OCI-LY3 (cell line): ENCODE data around the gene RPP14.
"Not testable (repeated sequence)": the region's sequence is repeated elsewhere in the genome, so short reads cannot be mapped to it uniquely, and the experiment has no call there.

Source experiments
- H2AFZ ChIP-seq: fragments of 200-600, 300-600 bp; shearing (Covaris generic); 2 replicates; pipeline ENCODE4 v1.6.0; 2014; ENCODE audit warnings: antibody characterized with exemption, low read depth, low read length
- H3K27ac ChIP-seq: fragments of 200-600, 300-600 bp; sonication (generic); 2 replicates; pipeline ENCODE4 v1.5.1; 2014; ENCODE audit warnings: mild to moderate bottlenecking, low read length, moderate library complexity, mixed read lengths
- H3K27me3 ChIP-seq: fragments of 200-600, 300-600 bp; sonication (generic); 2 replicates; pipeline ENCODE4 v1.6.1; 2014; ENCODE audit warnings: low read depth, low read length, mixed read lengths
- H3K36me3 ChIP-seq: fragments of 200-600, 300-600 bp; sonication (generic); replicated peaks from 2 replicates; pipeline ENCODE3; 2014; ENCODE audit warnings: low read depth, low read length, mixed read lengths
- H3K4me1 ChIP-seq: fragments of 300-600, 200-600 bp; sonication (generic); 2 replicates; pipeline ENCODE4 v1.6.1; 2014; ENCODE audit warnings: low read length, mixed read lengths
- H3K4me2 ChIP-seq: fragments of 200-600, 300-600 bp; sonication (generic); 2 replicates; pipeline ENCODE4 v1.6.1; 2014; ENCODE audit warnings: low read length, mixed read lengths
- H3K4me3 ChIP-seq: fragments of 300-600, 200-600 bp; sonication (generic); 2 replicates; pipeline ENCODE4 v1.5.1; 2014; ENCODE audit warnings: antibody characterized with exemption, mild to moderate bottlenecking, low read length, moderate library complexity
- H3K79me2 ChIP-seq: fragments of 300-600, 200-600 bp; shearing (Covaris generic); 2 replicates; pipeline ENCODE4 v1.6.1; 2014; ENCODE audit warnings: mild to moderate bottlenecking, low read length, mixed read lengths
- H3K9ac ChIP-seq: fragments of 300-600, 200-600 bp; shearing (Covaris generic); 2 replicates; pipeline ENCODE4 v1.6.0; 2014; ENCODE audit warnings: mild to moderate bottlenecking, low read length, moderate library complexity
- H3K9me3 ChIP-seq: fragments of 200-600, 300-600 bp; shearing (Covaris generic); 2 replicates; pipeline ENCODE4 v1.6.1; 2014; ENCODE audit warnings: low read length, mixed read lengths; ENCODE audit not compliant: insufficient read depth
- H4K20me1 ChIP-seq: fragments of 200-600, 300-600 bp; sonication (generic); 2 replicates; pipeline ENCODE4 v1.6.1; 2016; ENCODE audit warnings: low read length, mixed read lengths; ENCODE audit not compliant: insufficient read depth
- EZH2phosphoT487 ChIP-seq: fragments of 200-600 bp; shearing (Covaris generic); IDR thresholded peaks from 2 replicates; pipeline ENCODE4 v1.6.1; 2018; ENCODE audit warnings: antibody characterized with exemption, mixed run types, low read depth
- TF ChIP-seq, protein P1 (sequence below): fragments of 200-600, 300-600 bp; sonication (generic); IDR thresholded peaks from 2 replicates; pipeline ENCODE4 v1.5.1; 2014; ENCODE audit warnings: antibody characterized with exemption, low read length, low read depth

RPP14 gene

DNA sequence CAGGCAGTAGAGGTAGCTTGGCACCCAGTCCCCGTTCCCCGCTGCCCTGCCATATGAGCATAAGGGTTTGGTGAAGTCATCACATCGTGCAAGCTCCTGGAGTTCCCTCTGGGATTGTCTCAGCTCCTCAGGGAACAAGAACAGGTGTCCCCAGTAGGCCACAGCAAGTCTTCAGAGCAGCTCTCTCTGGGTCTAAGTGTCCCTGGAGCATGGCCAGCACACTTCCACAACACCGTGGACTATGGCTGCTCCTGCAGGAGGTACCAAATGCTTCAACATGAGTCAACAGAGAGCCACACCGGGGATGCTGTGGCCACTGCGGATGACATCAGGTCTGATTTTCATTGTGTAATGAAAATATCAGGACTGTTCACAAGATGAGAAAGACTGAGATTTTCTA is 45.3 kb upstream of the RPP14 start:
- no peak overlapping the region for H3K9ac ChIP-seq
- H3K27ac ChIP-seq, result no peak overlapping the region

GRCh38 chr3:58261954-58262666 is 43.9 kb upstream of the RPP14 start:
- H3K27ac ChIP-seq, result no peak overlapping the region
- TF ChIP-seq, protein P1, sequence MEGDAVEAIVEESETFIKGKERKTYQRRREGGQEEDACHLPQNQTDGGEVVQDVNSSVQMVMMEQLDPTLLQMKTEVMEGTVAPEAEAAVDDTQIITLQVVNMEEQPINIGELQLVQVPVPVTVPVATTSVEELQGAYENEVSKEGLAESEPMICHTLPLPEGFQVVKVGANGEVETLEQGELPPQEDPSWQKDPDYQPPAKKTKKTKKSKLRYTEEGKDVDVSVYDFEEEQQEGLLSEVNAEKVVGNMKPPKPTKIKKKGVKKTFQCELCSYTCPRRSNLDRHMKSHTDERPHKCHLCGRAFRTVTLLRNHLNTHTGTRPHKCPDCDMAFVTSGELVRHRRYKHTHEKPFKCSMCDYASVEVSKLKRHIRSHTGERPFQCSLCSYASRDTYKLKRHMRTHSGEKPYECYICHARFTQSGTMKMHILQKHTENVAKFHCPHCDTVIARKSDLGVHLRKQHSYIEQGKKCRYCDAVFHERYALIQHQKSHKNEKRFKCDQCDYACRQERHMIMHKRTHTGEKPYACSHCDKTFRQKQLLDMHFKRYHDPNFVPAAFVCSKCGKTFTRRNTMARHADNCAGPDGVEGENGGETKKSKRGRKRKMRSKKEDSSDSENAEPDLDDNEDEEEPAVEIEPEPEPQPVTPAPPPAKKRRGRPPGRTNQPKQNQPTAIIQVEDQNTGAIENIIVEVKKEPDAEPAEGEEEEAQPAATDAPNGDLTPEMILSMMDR, result no peak
- TF ChIP-seq EZH2phosphoT487, result no peak
- H2AFZ ChIP-seq, result no peak overlapping the region
- H3K36me3 ChIP-seq, result peaks cover 11% of the 10 kb centered on the region
- H3K4me3 ChIP-seq, result no peak overlapping the region
- H3K4me1 ChIP-seq, result peaks cover 10% of the 10 kb centered on the region
- no peaks in the 10 kb centered on the region for H3K79me2 ChIP-seq
- H4K20me1 ChIP-seq, result no peaks in the 10 kb centered on the region
- no peaks in the 10 kb centered on the region for H3K9me3 ChIP-seq
- peak overlapping the region; percentile 20; the same call in 1 of the 2 replicates for H3K4me2 ChIP-seq
- no peak overlapping the region for H3K9ac ChIP-seq
- no peaks in the 10 kb centered on the region for H3K27me3 ChIP-seq

More for the DNA sequence above, 45.3 kb upstream of the RPP14 start:
- peaks cover 10% of the 10 kb centered on the region for H3K4me1 ChIP-seq
- H3K36me3 ChIP-seq, result peaks cover 5% of the 10 kb centered on the region
- no peaks in the 10 kb centered on the region for H4K20me1 ChIP-seq
- H3K27me3 ChIP-seq, result no peaks in the 10 kb centered on the region
- no peak overlapping the region for H3K4me2 ChIP-seq
- no peak overlapping the region for H2AFZ ChIP-seq
- H3K4me3 ChIP-seq, result no peak overlapping the region
- no peak for TF ChIP-seq EZH2phosphoT487
- TF ChIP-seq, protein P1, result no peak
- H3K9me3 ChIP-seq, result no peaks in the 10 kb centered on the region
- H3K79me2 ChIP-seq, result no peaks in the 10 kb centered on the region

DNA sequence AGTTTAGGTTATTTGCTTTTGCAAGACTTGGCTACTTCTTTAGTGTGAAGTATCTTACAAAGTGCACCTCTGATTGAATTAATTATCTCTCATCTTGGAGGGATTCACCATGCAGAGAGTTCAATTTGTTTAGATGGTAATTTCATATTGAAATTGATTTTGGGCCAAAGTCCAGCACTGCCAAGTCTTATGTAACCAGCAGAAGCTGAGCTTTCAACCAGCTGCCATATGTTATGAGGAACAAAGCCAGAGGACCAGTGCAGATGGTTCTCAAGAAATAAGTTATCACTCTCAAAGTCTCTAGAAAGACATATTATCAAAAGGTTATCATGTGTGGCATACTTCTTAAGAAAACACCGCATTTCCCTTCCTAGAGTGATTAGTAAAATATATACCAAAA is 39.5 kb upstream of the RPP14 start:
- H3K36me3 ChIP-seq, result peaks cover 17% of the 10 kb centered on the region
- H3K4me2 ChIP-seq, result no peak overlapping the region
- no peaks in the 10 kb centered on the region for H3K79me2 ChIP-seq

GRCh38 chr3:58267543-58267942 is 38.5 kb upstream of the RPP14 start:
- H3K4me2 ChIP-seq, H4K20me1 ChIP-seq, H3K4me1 ChIP-seq, H3K27me3 ChIP-seq, H3K79me2 ChIP-seq, H3K9me3 ChIP-seq, H3K4me3 ChIP-seq, H3K9ac ChIP-seq, H3K27ac ChIP-seq, H2AFZ ChIP-seq: not testable (repeated sequence)
- peaks cover 17% of the 10 kb centered on the region for H3K36me3 ChIP-seq

More for the DNA sequence above, 39.5 kb upstream of the RPP14 start:
- Histone ChIP-seq H3K4me1 (peaks cover 9% of the 10 kb centered on the region), H3K4me3 (no peak overlapping the region), H2AFZ (no peak overlapping the region), H3K27ac (no peak overlapping the region), H3K27me3 (no peaks in the 10 kb centered on the region), H4K20me1 (no peaks in the 10 kb centered on the region), H3K9ac (no peak overlapping the region), H3K9me3 (no peaks in the 10 kb centered on the region)
- TF ChIP-seq EZH2phosphoT487, result no peak
- TF ChIP-seq, protein P1, result no peak
